Caki2 (cell line): Measurements from ENCODE around the gene ATP2B2. TPM values are rescaled to one million over a fixed set of nuclear protein-coding genes. Genes with fewer than 3 reads are reported as not detected.
A peak's percentile ranks its signal among the peaks of the same experiment; 100 is the strongest.

Experiments
- DNase-seq: peaks from one replicate; pipeline ENCODE4 v3.0.0-alpha.2; 2015; ENCODE audit warnings: low read depth
- in situ Hi-C: cut with HindIII; loops from 2 replicates; pipeline ENCODE4 v1.10.0; 2016; ENCODE audit warnings: low sequenced_read_pairs, low pct_unique_long_range_greater_than_20kb, mixed read lengths
- total RNA-seq: library from RNA; depleted of rRNA; stranded (reverse); fragments of >200 nt; shearing (Covaris generic); gene quantifications from 2 replicates; pipeline ENCODE4 v1.2.3, GENCODE V29; 2014; ENCODE audit warnings: low replicate concordance; rRNA removed

ATP2B2 gene
- total RNA-seq, 1 experiment from 2014 or later = not detected

GRCh38 chr3:10281951-10282350 is 223.4 kb downstream of the ATP2B2 start:
- in situ Hi-C loops = no loop called here
- DNase-seq = peak; percentile 11

- DNase-seq = no peak
- in situ Hi-C loops = no loop called here
Observed at GRCh38 chr3:10280571-10280970, 224.8 kb downstream of the ATP2B2 start.

DNA sequence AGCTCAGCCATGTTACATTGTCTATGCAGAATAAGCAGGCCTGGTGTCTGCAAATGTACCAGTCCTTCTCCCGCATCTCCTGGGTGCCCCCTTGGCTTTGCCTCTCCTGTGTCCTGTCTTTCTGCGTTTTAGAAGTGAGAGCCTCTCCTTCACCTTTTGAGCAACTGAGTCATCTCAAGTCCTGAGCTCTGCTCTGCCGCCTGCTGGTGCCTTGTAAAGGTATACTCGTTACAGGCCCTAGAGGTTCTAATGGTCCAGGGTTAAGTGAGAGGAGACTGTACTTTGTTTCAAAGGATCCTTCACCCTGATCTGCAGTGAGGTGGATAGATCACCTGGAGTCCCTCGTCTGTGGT is 225.2 kb downstream of the ATP2B2 start:
- DNase-seq = no peak
- in situ Hi-C loops = no loop called here

- in situ Hi-C loops = no loop called here
- DNase-seq = no peak
Observed at GRCh38 chr3:10279384-10280176, 225.8 kb downstream of the ATP2B2 start.

- in situ Hi-C loops = no loop called here
- no peak for DNase-seq
Observed at GRCh38 chr3:10278501-10278900, 226.9 kb downstream of the ATP2B2 start.

DNA sequence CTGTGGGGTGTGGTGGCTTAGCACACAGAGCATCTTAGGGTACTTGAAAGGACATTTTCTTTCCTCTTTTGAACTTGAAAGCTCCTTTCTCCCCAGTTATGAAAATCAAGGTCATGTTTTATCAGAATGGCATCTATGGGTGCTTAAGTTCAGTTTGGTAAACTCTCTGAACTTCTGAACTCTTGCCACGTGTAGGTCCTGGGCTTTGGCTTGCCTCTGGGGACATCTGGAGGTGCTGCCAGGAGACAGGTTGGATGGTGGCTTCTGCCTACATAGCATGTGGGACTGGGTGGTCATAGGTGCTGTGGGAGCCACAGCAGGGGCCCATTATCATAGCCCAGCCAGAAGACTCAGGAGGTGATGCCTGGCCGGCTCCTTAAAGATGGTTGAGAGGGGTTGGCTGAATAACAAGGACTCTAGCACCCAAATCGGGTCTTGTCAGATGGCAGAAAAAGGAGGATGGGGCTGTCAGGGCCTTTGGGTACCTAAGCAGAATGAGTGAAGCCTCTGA is 228.2 kb downstream of the ATP2B2 start:
- no peak for DNase-seq
- in situ Hi-C loops = no loop called here

- in situ Hi-C loops = no loop called here
- DNase-seq = no peak
Observed at GRCh38 chr3:10274601-10275000, 230.8 kb downstream of the ATP2B2 start.

Other genes with a start within 250 kb of the ATP2B2 start
- not detected in 2 replicates for gene GHRL, start 212.6 kb downstream of the ATP2B2 start, total RNA-seq
- gene SEC13, start 184.5 kb downstream of the ATP2B2 start, total RNA-seq = 190 and 236 TPM in 2 replicates